Middle frontal gyrus (tissue), 1 donor: ENCODE measurements around the gene COL20A1.

Experiments
- DNase-seq: peaks from one replicate; pipeline ENCODE4 v3.0.0-alpha.2; 2015; ENCODE audit warnings: low spot score; ENCODE audit errors: extremely low spot score

Gene COL20A1

GRCh38 chr20:63277466-63278272 lies 15.3 kb upstream of the COL20A1 start:
- no peak for DNase-seq

DNA sequence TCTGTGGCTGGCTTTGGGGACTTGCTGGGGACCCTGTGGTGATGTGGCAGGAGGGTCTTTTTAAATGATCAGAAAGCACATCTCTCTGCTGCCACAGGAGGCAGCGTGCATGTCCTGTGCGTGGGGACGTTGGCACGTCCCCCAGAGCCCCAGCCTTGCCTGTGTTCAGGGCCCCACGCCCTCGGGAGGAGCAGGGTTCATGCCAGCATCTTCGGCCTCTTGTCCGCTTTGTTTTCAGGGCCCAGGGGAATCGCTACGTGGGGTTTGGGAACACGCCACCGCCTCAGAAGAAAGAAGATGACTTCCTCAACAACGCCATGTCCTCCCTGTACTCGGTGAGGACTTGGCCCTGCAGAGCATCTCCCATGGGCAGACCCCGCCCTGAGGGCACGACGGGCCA lies 14.3 kb upstream of the COL20A1 start:
- no peak for DNase-seq

- no peak for DNase-seq
Measured at GRCh38 chr20:63279931-63280330, 13.1 kb upstream of the COL20A1 start.

DNA sequence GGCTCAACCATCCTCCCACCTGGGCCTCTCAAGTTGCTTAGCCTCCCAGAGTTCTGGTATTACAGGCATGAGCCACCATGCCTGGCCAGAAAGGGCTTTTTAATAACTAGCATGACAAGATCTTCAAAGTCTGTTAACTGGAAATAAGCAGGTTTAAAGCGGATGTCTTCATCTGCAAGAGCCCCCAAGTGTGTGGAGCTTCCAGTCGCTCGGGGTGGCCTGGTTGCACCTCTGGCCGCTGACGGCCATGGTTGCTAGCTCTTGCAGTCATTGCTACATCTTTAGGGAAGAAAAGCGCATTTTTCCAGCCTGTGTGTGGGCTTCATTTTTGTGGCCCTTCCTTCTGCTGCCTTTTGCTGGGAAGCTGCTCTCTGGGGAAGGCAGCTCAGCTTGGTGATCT lies 12.6 kb upstream of the COL20A1 start:
- DNase-seq = no peak

DNA sequence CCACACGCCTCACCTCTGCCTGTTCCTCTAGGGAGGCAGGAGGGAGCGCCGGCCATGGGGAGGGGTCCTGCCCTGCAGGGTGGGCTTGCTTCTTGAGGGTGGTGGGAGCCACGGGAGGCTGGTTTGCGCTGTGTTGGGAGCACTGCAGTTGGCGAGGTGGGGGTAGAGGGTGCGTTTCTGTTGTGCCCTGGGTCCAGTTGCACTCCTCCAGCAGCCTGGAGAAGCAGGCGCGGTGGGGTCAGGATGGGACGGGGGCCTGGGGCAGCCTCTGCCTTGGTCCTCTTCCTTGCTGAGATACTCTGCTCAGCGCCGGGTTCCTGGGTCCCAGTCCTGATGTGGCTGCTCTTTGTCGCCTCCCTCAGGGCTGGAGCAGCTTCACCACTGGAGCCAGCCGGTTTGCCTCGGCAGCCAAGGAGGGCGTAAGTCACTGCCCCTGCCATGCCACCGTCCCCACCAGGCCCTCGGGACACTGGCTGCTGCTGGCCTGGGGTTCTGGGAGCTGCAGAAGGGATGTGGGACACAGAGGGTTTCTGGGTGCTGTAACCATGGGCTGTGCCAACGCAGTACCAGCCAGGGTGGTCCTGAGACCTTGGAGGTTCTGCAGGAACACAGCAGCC lies 11.9 kb upstream of the COL20A1 start:
- no peak for DNase-seq

DNA sequence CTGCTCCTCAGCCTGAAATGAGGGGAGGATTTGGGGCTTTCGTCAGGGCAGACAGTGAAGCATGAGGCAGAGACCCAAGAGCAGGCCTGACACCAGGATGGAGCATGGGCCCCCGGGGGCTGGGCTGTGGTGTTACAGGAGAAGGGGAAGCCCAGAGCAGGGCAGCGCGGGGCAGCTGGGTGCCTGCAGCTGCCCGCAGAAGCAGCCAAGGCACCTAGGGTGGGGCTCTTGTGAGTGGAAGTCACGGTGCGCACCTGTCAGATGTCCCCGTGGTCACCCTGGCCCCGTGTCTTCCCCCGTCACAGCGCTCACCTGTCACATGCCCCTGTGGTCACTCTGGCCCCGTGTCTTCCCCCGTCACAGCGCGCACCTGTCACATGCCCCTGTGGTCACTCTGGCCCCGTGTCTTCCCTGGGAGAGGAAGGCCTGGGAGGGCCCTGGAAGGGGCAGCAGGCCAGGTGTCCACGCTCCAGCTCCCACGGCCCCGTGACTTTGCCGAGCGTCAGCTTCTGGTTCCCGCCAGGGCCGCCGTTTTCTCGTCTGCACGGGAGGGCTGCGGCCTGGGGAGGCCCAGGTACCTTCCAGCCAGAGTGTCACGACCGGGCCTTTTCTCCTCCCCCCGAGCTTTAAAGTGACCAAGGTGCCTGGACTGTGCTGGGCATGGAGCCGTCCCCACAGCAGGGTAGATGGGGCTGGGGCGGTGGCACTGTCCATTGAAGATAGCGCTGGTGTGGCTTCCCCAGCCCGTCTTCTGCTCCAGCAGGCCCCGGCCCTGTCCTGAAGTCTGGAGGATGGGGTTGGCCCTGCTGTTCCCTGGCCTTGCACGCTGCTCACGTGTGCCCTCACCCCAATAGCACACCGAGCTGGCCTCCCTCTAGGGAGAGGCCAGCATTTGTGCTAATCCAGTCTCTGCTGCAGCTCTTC lies 11.0 kb upstream of the COL20A1 start:
- no peak for DNase-seq

DNA sequence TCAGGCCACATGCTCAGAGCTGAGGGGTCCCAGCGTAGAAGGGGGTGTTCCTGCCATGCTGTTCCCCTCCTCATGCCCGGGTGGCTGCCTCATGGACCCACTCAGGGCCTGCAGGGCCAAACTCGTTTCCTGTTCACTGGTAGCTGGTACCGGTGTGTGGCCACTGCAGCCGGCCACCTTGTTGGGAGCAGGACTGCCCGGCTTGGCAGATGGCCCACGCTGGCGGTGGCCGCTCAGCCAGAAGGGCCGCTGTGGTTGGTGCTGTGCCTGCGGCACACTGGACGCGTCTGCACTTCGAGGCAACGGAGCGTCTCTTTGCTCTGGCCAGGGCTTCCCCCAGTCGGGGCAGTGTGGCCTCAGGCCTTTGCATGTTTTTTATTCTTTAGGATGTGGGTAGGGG lies 10.0 kb upstream of the COL20A1 start:
- DNase-seq = no peak

DNA sequence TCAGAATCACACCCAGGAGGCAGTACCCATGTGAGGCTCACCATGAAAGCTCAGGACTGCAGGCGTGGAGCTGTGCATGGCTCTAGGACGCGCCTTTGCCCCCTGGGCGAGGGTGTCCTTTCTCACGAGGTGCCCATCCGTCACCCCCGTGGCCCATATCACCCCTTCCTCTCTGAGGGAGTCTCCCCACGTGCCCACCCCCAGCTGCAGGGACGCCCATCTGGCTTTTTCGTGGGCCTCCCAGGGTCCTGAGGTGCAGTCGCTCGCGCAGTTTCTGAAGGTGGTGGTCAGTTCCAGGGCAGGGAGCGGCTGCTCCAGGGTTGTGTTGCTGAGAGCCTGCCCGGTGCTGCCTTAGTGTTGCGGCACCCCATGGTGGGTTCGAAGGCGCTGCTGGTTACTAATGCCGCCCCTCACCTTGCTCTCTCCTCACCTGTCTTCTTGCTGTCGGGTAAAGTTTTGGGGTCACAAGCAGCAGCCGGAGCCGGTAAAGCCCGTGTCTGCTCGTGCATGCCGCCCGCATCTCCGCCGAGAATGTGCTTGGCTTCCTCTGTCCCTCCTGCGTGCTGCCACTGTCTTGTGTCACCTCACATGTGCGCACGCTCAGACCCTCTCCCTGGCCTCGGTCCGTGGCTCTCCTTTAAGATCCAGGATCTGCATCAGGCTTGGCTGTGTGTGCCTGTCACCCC lies 9.4 kb upstream of the COL20A1 start:
- DNase-seq = no peak

- no peak for DNase-seq
Measured at GRCh38 chr20:63284083-63284440, 8.9 kb upstream of the COL20A1 start.

DNA sequence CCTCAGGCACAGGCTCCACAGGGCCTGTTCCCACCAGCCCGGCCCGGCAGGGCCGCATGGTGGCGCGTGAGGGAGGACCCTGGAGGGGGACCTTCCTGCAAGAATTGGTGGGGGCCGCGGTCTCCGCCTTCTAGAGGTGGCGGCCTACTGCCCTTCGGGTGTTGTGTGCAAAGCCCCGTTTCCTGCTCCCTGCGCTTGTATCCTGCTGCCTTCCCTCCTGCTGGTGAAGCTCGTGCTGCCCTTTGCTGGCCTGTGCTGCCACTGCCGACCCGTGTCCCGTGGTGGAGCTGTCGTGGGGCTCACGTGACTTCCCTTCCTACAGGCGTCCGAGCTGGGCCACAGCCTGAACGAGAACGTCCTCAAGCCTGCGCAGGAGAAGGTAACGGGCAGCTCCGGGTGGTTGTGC lies 8.4 kb upstream of the COL20A1 start:
- DNase-seq = no peak

DNA sequence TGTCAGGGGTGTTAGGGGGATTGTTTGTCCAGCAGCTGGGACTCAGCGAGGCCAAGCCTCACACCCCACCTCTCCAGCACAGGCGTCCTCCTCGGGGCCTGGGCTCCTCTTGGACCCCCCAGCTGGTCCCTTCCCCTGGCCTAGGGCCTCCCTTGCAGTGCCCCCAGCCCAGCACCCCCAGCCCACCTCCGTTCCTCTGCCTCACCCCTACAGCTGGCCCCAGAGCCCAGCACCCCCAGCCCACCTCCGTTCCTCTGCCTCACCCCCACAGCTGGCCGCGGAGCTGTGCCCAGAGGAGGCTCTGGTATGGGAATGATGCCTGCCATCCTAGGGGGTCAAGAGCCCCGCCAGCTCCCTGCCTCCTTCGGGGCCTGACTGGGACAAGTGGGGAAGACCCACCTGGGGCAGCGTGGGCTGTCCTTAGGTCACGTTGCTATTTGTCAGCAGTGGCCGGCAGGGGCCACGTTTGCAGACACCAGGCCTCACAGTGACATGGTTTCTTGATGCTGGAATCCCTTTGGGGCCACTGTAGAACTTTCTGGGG lies 7.9 kb upstream of the COL20A1 start:
- DNase-seq = no peak

- DNase-seq = no peak
Measured at GRCh38 chr20:63285636-63286615, 7.1 kb upstream of the COL20A1 start.

GRCh38 chr20:63286781-63287696 lies 5.9 kb upstream of the COL20A1 start:
- DNase-seq = no peak

GRCh38 chr20:63287697-63288580 lies 5.0 kb upstream of the COL20A1 start:
- no peak for DNase-seq

GRCh38 chr20:63288581-63289251 lies 4.3 kb upstream of the COL20A1 start:
- DNase-seq = no peak

GRCh38 chr20:63289311-63290135 lies 3.5 kb upstream of the COL20A1 start:
- DNase-seq = no peak
